Endothelial cell of umbilical vein (primary cell): ENCODE results near the gene ZNF101.

Experiments
- CTCF ChIP-seq, 2 donors: IDR thresholded peaks; 1 replicate in 1 of 2; 2 replicates in 1 of 2; pipeline ENCODE4 v1.5.1; 2011; ENCODE audit warnings: low read length in 2 of 2, mild to moderate bottlenecking in 2 of 2, moderate library complexity in 2 of 2, control low read depth in 1 of 2, inconsistent platforms in 1 of 2, low read depth in 1 of 2; ENCODE audit not compliant: insufficient read depth in 1 of 2; ENCODE audit errors: extremely low read depth in 1 of 2
- EZH2 ChIP-seq: IDR thresholded peaks from 2 replicates; pipeline ENCODE4 v1.6.1; 2012; ENCODE audit warnings: borderline replicate concordance, low read depth, mild to moderate bottlenecking, moderate library complexity, low read length, inconsistent platforms; ENCODE audit not compliant: severe bottlenecking
- JUN ChIP-seq: IDR thresholded peaks from 2 replicates; pipeline ENCODE4 v1.6.1; 2011; ENCODE audit warnings: borderline replicate concordance, low read depth; ENCODE audit not compliant: insufficient read length, insufficient read depth
- MAX ChIP-seq: IDR thresholded peaks from 2 replicates; pipeline ENCODE4 v1.6.1; 2011; ENCODE audit not compliant: insufficient read depth, insufficient read length
- POLR2A ChIP-seq: IDR thresholded peaks from 2 replicates; pipeline ENCODE4 v1.6.1; 2012; ENCODE audit warnings: low read depth, mild to moderate bottlenecking, control low read depth, low read length
- POLR2AphosphoS5 ChIP-seq: IDR thresholded peaks from 2 replicates; pipeline ENCODE4 v1.6.1; 2012; ENCODE audit warnings: low read depth, mild to moderate bottlenecking, control low read depth, low read length, moderate library complexity; ENCODE audit not compliant: insufficient read depth

- TF ChIP-seq CTCF (IDR thresholded peaks at IDR 0.05; ENCODE audit: extremely low read depth in 1 of 2, insufficient read depth in 1 of 2, low read depth in 1 of 2, low read length in 2 of 2) (no peak), POLR2A (no peak), POLR2AphosphoS5 (no peak), EZH2 (no peak), JUN (no peak), MAX (no peak)
These were observed 41.8 kb upstream of the ZNF101 start for GRCh38 chr19:19626516-19627472.
